Endothelial cell (in vitro differentiated cells): Measurements from ENCODE around the gene MAP3K12. TPM values are rescaled to one million over a fixed set of nuclear protein-coding genes. Genes with fewer than 3 reads are reported as not detected.
"Not testable (repeated sequence)": the region's sequence is repeated elsewhere in the genome, so short reads cannot be mapped to it uniquely, and the experiment has no call there.

ENCODE experiments used
- DNase-seq: peaks from one replicate; pipeline ENCODE4 v3.0.0; 2021; ENCODE audit warnings: low spot score
- H3K27ac Mint-ChIP-seq: one replicate; pipeline ENCODE4 v1.8.0; 2021; ENCODE audit warnings: mixed read lengths, inconsistent platforms; ENCODE audit not compliant: unreplicated experiment
- H3K27me3 Mint-ChIP-seq: one replicate; pipeline ENCODE4 v1.8.0; 2021; ENCODE audit warnings: mild to moderate bottlenecking, moderate library complexity, mixed read lengths, inconsistent platforms; ENCODE audit not compliant: unreplicated experiment
- H3K36me3 Mint-ChIP-seq: one replicate; pipeline ENCODE4 v1.8.0; 2021; ENCODE audit warnings: mild to moderate bottlenecking, low read depth, mixed read lengths, inconsistent platforms; ENCODE audit not compliant: unreplicated experiment
- H3K4me1 Mint-ChIP-seq: one replicate; pipeline ENCODE4 v1.8.0; 2021; ENCODE audit warnings: mild to moderate bottlenecking, mixed read lengths, inconsistent platforms; ENCODE audit not compliant: unreplicated experiment
- H3K4me3 Mint-ChIP-seq: one replicate; pipeline ENCODE4 v1.8.0; 2021; ENCODE audit warnings: mild to moderate bottlenecking, mixed read lengths, inconsistent platforms; ENCODE audit not compliant: unreplicated experiment
- H3K9me3 Mint-ChIP-seq: one replicate; pipeline ENCODE4 v1.8.0; 2021; ENCODE audit warnings: mixed read lengths, inconsistent platforms; ENCODE audit not compliant: unreplicated experiment
- total RNA-seq: library from RNA; stranded (reverse); fragmentation: NEBNext Ultra II Directional; extraction: Animal tissue kit (Norgen Biotek cat#: 25700); gene quantifications from one replicate; pipeline ENCODE4 v1.2.1, GENCODE V29; 2021; ENCODE audit not compliant: unreplicated experiment
- TF ChIP-seq, protein P1 (sequence below): fragments of 200-600 bp; sonication (generic); IDR thresholded peaks from one replicate; pipeline ENCODE4 v1.5.0; 2021; ENCODE audit warnings: antibody characterized with exemption; ENCODE audit not compliant: unreplicated experiment

MAP3K12 gene
- total RNA-seq, 1 donor from 2014 or later = 20.9 TPM

- H3K27ac Mint-ChIP-seq = peak overlapping the region; percentile 98
- peak overlapping the region; percentile 98 for H3K4me3 Mint-ChIP-seq
- peaks cover 12% of the 10 kb centered on the region for H3K27me3 Mint-ChIP-seq
- TF ChIP-seq, protein P1, sequence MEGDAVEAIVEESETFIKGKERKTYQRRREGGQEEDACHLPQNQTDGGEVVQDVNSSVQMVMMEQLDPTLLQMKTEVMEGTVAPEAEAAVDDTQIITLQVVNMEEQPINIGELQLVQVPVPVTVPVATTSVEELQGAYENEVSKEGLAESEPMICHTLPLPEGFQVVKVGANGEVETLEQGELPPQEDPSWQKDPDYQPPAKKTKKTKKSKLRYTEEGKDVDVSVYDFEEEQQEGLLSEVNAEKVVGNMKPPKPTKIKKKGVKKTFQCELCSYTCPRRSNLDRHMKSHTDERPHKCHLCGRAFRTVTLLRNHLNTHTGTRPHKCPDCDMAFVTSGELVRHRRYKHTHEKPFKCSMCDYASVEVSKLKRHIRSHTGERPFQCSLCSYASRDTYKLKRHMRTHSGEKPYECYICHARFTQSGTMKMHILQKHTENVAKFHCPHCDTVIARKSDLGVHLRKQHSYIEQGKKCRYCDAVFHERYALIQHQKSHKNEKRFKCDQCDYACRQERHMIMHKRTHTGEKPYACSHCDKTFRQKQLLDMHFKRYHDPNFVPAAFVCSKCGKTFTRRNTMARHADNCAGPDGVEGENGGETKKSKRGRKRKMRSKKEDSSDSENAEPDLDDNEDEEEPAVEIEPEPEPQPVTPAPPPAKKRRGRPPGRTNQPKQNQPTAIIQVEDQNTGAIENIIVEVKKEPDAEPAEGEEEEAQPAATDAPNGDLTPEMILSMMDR = no peak
- peaks cover 23% of the 10 kb centered on the region for H3K4me1 Mint-ChIP-seq
- H3K36me3 Mint-ChIP-seq = peaks cover 33% of the 10 kb centered on the region
- H3K9me3 Mint-ChIP-seq = no peaks in the 10 kb centered on the region
- peak; percentile 78 for DNase-seq
These were observed 46.8 kb downstream of the MAP3K12 start for GRCh38 chr12:53452159-53453077.

DNA sequence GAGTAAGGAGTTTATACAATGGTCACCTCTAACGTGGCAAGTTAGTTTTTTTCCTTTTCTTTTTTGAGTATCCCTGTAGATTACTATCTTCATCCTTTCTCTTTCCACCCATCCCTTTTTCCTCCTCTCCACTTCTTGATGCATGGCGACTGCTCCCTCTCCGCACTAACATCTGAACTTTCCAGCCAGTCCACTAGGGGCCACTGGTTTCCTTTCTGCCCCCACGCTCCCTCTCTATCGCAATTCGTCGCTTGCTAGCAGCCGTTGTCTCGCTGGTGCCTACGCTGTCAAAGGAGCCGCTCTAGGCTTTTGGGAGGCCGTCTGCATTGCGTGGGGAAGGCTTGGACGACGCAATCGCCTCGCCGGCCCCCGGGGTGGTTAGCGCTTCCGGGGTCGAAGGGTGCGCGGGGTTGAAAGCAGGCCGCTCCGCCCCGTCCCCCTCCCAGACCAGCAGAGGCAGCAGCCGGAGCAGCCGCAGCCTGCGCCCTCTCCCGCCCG, 47.5 kb downstream of the MAP3K12 start, which contains the start of gene PCBP2:
Gene PCBP2, plus strand, starts transcription at position 442 of the 498 bp plus-strand sequence. CDS start 2,699 bp downstream, outside the sequence.
- H3K4me3 Mint-ChIP-seq = peak within 1 kb of the TSS; percentile 98
- peaks cover 23% of the 10 kb centered on the region for H3K4me1 Mint-ChIP-seq
- no peaks in the 10 kb centered on the region for H3K9me3 Mint-ChIP-seq
- peaks cover 12% of the 10 kb centered on the region for H3K27me3 Mint-ChIP-seq
- TF ChIP-seq, protein P1 = peak; percentile 86
- DNase-seq = peak; percentile 95
- peaks cover 30% of the 10 kb centered on the region for H3K36me3 Mint-ChIP-seq
- H3K27ac Mint-ChIP-seq = peak within 1 kb of the TSS; percentile 98

DNA sequence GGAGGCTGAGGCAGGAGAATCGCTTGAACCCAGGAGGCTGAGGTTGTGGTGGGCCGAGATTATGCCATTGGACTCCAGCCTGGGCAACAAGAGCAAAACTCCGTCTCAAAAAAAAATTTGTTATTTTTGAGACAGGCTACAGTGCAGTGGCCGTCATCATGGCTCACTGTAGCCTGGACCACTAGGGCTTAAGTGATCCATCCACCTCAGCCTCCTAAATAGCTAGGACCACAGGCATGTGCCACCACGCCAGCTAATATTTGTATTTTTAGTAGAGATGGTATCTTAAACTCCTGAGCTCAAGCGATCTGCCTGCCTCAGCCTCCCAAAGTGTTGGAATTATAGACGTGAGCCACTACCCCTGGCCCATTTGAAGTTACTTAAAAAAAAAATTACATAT, 48.3 kb downstream of the MAP3K12 start:
- H3K27ac Mint-ChIP-seq = peak overlapping the region; percentile 42
- peaks cover 26% of the 10 kb centered on the region for H3K4me1 Mint-ChIP-seq
- H3K9me3 Mint-ChIP-seq = no peaks in the 10 kb centered on the region
- peaks cover 12% of the 10 kb centered on the region for H3K27me3 Mint-ChIP-seq
- no peak overlapping the region for H3K4me3 Mint-ChIP-seq
- DNase-seq = no peak
- TF ChIP-seq, protein P1 = no peak
- peaks cover 33% of the 10 kb centered on the region for H3K36me3 Mint-ChIP-seq

- DNase-seq, H3K4me3 Mint-ChIP-seq, H3K9me3 Mint-ChIP-seq, H3K27me3 Mint-ChIP-seq, H3K27ac Mint-ChIP-seq, H3K36me3 Mint-ChIP-seq: not testable (repeated sequence)
- peaks cover 31% of the 10 kb centered on the region for H3K4me1 Mint-ChIP-seq
These were observed 54.5 kb downstream of the MAP3K12 start for GRCh38 chr12:53444593-53445325.

GRCh38 chr12:53443955-53444354, 55.3 kb downstream of the MAP3K12 start:
- DNase-seq = no peak
- TF ChIP-seq, protein P1 = no peak
- Mint-ChIP-seq H3K36me3 (peaks cover 7% of the 10 kb centered on the region), H3K27me3 (peaks cover 7% of the 10 kb centered on the region), H3K27ac (no peak overlapping the region), H3K9me3 (no peaks in the 10 kb centered on the region), H3K4me1 (peaks cover 31% of the 10 kb centered on the region), H3K4me3 (no peak overlapping the region)
